HepG2 (cell line): ENCODE measurements around the gene PROX1. TPM values are rescaled to one million over a fixed set of nuclear protein-coding genes. Genes with fewer than 3 reads are reported as not detected.
A peak's percentile ranks its signal among the peaks of the same experiment; 100 is the strongest.

Source experiments
- HOXD1 ChIP-seq: sonication (generic); formaldehyde crosslinking; IDR thresholded peaks from 2 replicates; pipeline ENCODE4 v1.5.0; 2020; ENCODE audit warnings: missing genetic modification reagents
- MIER3 ChIP-seq: IDR thresholded peaks from 2 replicates; pipeline ENCODE4 v1.6.1; 2016; ENCODE audit warnings: missing compliant biosample characterization, borderline replicate concordance
- NFYC ChIP-seq: IDR thresholded peaks from 2 replicates; pipeline ENCODE4 v1.6.1; 2016; ENCODE audit warnings: missing genetic modification reagents, missing compliant biosample characterization
- SAFB2 ChIP-seq: sonication (generic); formaldehyde crosslinking; IDR thresholded peaks from 2 replicates; pipeline ENCODE4 v1.5.1; 2020; ENCODE audit warnings: missing genetic modification reagents, low read depth, mild to moderate bottlenecking, borderline replicate concordance
- SIX1 ChIP-seq: sonication (generic); formaldehyde crosslinking; IDR thresholded peaks from 2 replicates; pipeline ENCODE4 v1.4.0; 2020; ENCODE audit warnings: missing genetic modification reagents, borderline replicate concordance
- SNAPC2 ChIP-seq: sonication (generic); formaldehyde crosslinking; IDR thresholded peaks from 2 replicates; pipeline ENCODE4 v1.8.1; 2022; ENCODE audit warnings: mild to moderate bottlenecking, missing genetic modification reagents
- TEAD2 ChIP-seq: sonication (generic); formaldehyde crosslinking; IDR thresholded peaks from 2 replicates; pipeline ENCODE4 v1.9.0; 2021; ENCODE audit warnings: missing genetic modification reagents
- ZBTB20 ChIP-seq: sonication (generic); formaldehyde crosslinking; IDR thresholded peaks from 2 replicates; pipeline ENCODE4 v1.8.1; 2023; ENCODE audit warnings: missing genetic modification reagents, low read depth, mild to moderate bottlenecking, borderline replicate concordance
- ZBTB38 ChIP-seq: sonication (generic); formaldehyde crosslinking; IDR thresholded peaks from 2 replicates; pipeline ENCODE4 v1.5.1; 2020; ENCODE audit warnings: mild to moderate bottlenecking, missing genetic modification reagents
- ZBTB42 ChIP-seq: sonication (generic); formaldehyde crosslinking; IDR thresholded peaks from 2 replicates; pipeline ENCODE4 v1.5.0; 2020; ENCODE audit warnings: mild to moderate bottlenecking, missing genetic modification reagents
- ZNF205 ChIP-seq: IDR thresholded peaks from 2 replicates; pipeline ENCODE4 v1.6.1; 2018; ENCODE audit warnings: missing biosample characterization, missing genetic modification reagents
- ZNF292 ChIP-seq: sonication (generic); formaldehyde crosslinking; IDR thresholded peaks from 2 replicates; pipeline ENCODE4 v1.8.1; 2022; ENCODE audit warnings: mild to moderate bottlenecking, low read depth, missing genetic modification reagents, borderline replicate concordance
- ZNF383 ChIP-seq: sonication (generic); formaldehyde crosslinking; IDR thresholded peaks from 2 replicates; pipeline ENCODE4 v1.4.0; 2020; ENCODE audit warnings: missing genetic modification reagents, mild to moderate bottlenecking, borderline replicate concordance
- ZNF546 ChIP-seq: sonication (generic); formaldehyde crosslinking; conservative IDR thresholded peaks from 2 replicates; pipeline ENCODE4 v1.8.1; 2023; ENCODE audit warnings: mild to moderate bottlenecking, missing genetic modification reagents
- ZSCAN29 ChIP-seq: sonication (generic); formaldehyde crosslinking; conservative IDR thresholded peaks from 2 replicates; pipeline ENCODE4 v1.4.0; 2020; ENCODE audit warnings: mild to moderate bottlenecking, missing genetic modification reagents
- polyA plus RNA-seq, 8 experiments: library from polyadenylated mRNA; depleted of rRNA in 3 of 8; stranded (reverse) in 7 of 8; unstranded in 1 of 8; fragments of >200 nt; fragmentation: Illumina TruSeq in 4 of 8; extraction: Trizol in 4 of 8; gene quantifications; 2 replicates each; pipeline versions ENCODE4 v1.2.1 to v1.2.3, GENCODE V29; 2011 to 2016; ENCODE audit warnings: low read depth in 4 of 8, missing spikeins in 1 of 8, mixed read lengths in 1 of 8; ENCODE audit not compliant: insufficient read depth in 1 of 8
- total RNA-seq, 5 experiments: library from RNA; depleted of rRNA; stranded (reverse); fragments of >200 nt; fragmentation: Illumina TruSeq; extraction: Trizol; gene quantifications; 2 replicates each; pipeline ENCODE4 v1.2.3, GENCODE V29; 2016; ENCODE audit warnings: low read depth in 1 of 5
- TF ChIP-seq, protein P1 (sequence below): sonication (generic); formaldehyde crosslinking; IDR thresholded peaks from 2 replicates; pipeline ENCODE4 v1.5.0; 2020; ENCODE audit warnings: mild to moderate bottlenecking, missing genetic modification reagents, borderline replicate concordance
- TF ChIP-seq, protein P2 (sequence below): sonication (generic); formaldehyde crosslinking; IDR thresholded peaks from 2 replicates; pipeline ENCODE4 v1.5.0; 2020; ENCODE audit warnings: missing genetic modification reagents
- TF ChIP-seq, protein P3 (sequence below): sonication (generic); formaldehyde crosslinking; IDR thresholded peaks from 2 replicates; pipeline ENCODE4 v1.5.0; 2020; ENCODE audit warnings: mild to moderate bottlenecking, missing genetic modification reagents
- TF ChIP-seq, protein P4 (sequence below): sonication (generic); formaldehyde crosslinking; IDR thresholded peaks from 2 replicates; pipeline ENCODE4 v1.5.1; 2020; ENCODE audit warnings: missing genetic modification reagents, mild to moderate bottlenecking, borderline replicate concordance
- TF ChIP-seq, protein P5 (sequence below): sonication (generic); formaldehyde crosslinking; IDR thresholded peaks from 2 replicates; pipeline ENCODE4 v1.4.0; 2020; ENCODE audit warnings: missing genetic modification reagents

The PROX1 gene
- total and polyA plus RNA-seq, 2 of the 13 experiments (the other 11 are each of a cell fraction or from before 2014, with no cell fraction given) = 12.3 to 30.2 TPM

DNA sequence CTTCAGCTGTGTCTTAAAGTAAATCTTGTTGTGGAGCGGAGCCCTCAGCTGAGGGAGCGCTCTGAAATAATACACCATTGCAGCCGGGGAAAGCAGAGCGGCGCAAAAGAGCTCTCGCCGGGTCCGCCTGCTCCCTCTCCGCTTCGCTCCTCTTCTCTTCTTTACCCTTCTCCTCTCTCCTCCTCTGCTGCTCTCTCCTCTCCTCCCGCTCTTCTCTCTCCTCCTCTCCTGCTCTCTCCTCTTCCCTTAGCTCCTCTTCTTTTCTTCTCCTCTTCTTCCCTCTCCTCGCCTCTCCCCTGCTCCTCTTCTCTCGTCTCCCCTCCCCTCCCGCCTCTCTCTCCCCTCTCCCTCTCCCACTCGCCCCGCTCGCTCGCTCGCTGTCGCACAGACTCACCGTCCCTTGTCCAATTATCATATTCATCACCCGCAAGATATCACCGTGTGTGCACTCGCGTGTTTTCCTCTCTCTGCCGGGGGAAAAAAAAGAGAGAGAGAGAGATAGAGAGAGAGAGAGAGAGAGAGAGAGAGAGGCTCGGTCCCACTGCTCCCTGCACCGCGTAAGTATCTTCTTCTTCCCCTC lies at the start of gene PROX1 (continued):
- TF ChIP-seq, protein P1, sequence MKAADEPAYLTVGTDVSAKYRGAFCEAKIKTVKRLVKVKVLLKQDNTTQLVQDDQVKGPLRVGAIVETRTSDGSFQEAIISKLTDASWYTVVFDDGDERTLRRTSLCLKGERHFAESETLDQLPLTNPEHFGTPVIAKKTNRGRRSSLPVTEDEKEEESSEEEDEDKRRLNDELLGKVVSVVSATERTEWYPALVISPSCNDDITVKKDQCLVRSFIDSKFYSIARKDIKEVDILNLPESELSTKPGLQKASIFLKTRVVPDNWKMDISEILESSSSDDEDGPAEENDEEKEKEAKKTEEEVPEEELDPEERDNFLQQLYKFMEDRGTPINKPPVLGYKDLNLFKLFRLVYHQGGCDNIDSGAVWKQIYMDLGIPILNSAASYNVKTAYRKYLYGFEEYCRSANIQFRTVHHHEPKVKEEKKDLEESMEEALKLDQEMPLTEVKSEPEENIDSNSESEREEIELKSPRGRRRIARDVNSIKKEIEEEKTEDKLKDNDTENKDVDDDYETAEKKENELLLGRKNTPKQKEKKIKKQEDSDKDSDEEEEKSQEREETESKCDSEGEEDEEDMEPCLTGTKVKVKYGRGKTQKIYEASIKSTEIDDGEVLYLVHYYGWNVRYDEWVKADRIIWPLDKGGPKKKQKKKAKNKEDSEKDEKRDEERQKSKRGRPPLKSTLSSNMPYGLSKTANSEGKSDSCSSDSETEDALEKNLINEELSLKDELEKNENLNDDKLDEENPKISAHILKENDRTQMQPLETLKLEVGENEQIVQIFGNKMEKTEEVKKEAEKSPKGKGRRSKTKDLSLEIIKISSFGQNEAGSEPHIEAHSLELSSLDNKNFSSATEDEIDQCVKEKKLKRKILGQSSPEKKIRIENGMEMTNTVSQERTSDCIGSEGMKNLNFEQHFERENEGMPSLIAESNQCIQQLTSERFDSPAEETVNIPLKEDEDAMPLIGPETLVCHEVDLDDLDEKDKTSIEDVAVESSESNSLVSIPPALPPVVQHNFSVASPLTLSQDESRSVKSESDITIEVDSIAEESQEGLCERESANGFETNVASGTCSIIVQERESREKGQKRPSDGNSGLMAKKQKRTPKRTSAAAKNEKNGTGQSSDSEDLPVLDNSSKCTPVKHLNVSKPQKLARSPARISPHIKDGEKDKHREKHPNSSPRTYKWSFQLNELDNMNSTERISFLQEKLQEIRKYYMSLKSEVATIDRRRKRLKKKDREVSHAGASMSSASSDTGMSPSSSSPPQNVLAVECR (CRISPR knock-in tag) = peak; percentile 59; the same call in 1 of the 2 replicates
- TF ChIP-seq SAFB2 (CRISPR knock-in tag) (no peak), TEAD2 (no peak), ZBTB20 (CRISPR knock-in tag) (no peak; the same call in none of the 2 replicates), SNAPC2 (CRISPR knock-in tag) (no peak), ZNF383 (CRISPR knock-in tag) (no peak), ZBTB38 (CRISPR knock-in tag) (peak; percentile 51; the same call in 1 of the 2 replicates), MIER3 (CRISPR knock-in tag) (no peak; the same call in 1 of the 2 replicates), SIX1 (CRISPR knock-in tag) (no peak; the same call in 1 of the 2 replicates), ZNF205 (peak; percentile 60; the same call in 1 of the 2 replicates), ZNF292 (no peak), NFYC (CRISPR knock-in tag) (no peak), ZNF546 (CRISPR knock-in tag) (no peak), ZBTB42 (CRISPR knock-in tag) (no peak), HOXD1 (CRISPR knock-in tag) (0 out of 2 replicates have a peak, but pooled peaks have one; percentile 19), ZSCAN29 (CRISPR knock-in tag) (0 out of 2 replicates have a peak, but pooled peaks have one; percentile 38)
- TF ChIP-seq, protein P2, sequence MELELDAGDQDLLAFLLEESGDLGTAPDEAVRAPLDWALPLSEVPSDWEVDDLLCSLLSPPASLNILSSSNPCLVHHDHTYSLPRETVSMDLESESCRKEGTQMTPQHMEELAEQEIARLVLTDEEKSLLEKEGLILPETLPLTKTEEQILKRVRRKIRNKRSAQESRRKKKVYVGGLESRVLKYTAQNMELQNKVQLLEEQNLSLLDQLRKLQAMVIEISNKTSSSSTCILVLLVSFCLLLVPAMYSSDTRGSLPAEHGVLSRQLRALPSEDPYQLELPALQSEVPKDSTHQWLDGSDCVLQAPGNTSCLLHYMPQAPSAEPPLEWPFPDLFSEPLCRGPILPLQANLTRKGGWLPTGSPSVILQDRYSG = no peak
- TF ChIP-seq, protein P3, sequence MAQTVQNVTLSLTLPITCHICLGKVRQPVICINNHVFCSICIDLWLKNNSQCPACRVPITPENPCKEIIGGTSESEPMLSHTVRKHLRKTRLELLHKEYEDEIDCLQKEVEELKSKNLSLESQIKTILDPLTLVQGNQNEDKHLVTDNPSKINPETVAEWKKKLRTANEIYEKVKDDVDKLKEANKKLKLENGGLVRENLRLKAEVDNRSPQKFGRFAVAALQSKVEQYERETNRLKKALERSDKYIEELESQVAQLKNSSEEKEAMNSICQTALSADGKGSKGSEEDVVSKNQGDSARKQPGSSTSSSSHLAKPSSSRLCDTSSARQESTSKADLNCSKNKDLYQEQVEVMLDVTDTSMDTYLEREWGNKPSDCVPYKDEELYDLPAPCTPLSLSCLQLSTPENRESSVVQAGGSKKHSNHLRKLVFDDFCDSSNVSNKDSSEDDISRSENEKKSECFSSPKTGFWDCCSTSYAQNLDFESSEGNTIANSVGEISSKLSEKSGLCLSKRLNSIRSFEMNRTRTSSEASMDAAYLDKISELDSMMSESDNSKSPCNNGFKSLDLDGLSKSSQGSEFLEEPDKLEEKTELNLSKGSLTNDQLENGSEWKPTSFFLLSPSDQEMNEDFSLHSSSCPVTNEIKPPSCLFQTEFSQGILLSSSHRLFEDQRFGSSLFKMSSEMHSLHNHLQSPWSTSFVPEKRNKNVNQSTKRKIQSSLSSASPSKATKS (CRISPR knock-in tag) = no peak
- TF ChIP-seq, protein P4, sequence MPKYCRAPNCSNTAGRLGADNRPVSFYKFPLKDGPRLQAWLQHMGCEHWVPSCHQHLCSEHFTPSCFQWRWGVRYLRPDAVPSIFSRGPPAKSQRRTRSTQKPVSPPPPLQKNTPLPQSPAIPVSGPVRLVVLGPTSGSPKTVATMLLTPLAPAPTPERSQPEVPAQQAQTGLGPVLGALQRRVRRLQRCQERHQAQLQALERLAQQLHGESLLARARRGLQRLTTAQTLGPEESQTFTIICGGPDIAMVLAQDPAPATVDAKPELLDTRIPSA (CRISPR knock-in tag) = no peak
- TF ChIP-seq, protein P5, sequence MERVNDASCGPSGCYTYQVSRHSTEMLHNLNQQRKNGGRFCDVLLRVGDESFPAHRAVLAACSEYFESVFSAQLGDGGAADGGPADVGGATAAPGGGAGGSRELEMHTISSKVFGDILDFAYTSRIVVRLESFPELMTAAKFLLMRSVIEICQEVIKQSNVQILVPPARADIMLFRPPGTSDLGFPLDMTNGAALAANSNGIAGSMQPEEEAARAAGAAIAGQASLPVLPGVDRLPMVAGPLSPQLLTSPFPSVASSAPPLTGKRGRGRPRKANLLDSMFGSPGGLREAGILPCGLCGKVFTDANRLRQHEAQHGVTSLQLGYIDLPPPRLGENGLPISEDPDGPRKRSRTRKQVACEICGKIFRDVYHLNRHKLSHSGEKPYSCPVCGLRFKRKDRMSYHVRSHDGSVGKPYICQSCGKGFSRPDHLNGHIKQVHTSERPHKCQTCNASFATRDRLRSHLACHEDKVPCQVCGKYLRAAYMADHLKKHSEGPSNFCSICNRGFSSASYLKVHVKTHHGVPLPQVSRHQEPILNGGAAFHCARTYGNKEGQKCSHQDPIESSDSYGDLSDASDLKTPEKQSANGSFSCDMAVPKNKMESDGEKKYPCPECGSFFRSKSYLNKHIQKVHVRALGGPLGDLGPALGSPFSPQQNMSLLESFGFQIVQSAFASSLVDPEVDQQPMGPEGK = no peak; the same call in 1 of the 2 replicates
